ENCODE measurements around the gene CCDC27.

GRCh38 chr1:3712573-3713535 is 39.4 kb upstream of the CCDC27 start:
- TF ChIP-seq, protein P1, sequence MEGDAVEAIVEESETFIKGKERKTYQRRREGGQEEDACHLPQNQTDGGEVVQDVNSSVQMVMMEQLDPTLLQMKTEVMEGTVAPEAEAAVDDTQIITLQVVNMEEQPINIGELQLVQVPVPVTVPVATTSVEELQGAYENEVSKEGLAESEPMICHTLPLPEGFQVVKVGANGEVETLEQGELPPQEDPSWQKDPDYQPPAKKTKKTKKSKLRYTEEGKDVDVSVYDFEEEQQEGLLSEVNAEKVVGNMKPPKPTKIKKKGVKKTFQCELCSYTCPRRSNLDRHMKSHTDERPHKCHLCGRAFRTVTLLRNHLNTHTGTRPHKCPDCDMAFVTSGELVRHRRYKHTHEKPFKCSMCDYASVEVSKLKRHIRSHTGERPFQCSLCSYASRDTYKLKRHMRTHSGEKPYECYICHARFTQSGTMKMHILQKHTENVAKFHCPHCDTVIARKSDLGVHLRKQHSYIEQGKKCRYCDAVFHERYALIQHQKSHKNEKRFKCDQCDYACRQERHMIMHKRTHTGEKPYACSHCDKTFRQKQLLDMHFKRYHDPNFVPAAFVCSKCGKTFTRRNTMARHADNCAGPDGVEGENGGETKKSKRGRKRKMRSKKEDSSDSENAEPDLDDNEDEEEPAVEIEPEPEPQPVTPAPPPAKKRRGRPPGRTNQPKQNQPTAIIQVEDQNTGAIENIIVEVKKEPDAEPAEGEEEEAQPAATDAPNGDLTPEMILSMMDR (IDR thresholded peaks at IDR 0.05; ENCODE audit: insufficient read depth, low read length): no peak
- TF ChIP-seq POLR2AphosphoS5 (IDR thresholded peaks at IDR 0.05; ENCODE audit: low read depth) (no peak), SPI1 (IDR thresholded peaks at IDR 0.05; ENCODE audit: borderline replicate concordance, low read depth) (no peak)
- TF ChIP-seq, protein P2, sequence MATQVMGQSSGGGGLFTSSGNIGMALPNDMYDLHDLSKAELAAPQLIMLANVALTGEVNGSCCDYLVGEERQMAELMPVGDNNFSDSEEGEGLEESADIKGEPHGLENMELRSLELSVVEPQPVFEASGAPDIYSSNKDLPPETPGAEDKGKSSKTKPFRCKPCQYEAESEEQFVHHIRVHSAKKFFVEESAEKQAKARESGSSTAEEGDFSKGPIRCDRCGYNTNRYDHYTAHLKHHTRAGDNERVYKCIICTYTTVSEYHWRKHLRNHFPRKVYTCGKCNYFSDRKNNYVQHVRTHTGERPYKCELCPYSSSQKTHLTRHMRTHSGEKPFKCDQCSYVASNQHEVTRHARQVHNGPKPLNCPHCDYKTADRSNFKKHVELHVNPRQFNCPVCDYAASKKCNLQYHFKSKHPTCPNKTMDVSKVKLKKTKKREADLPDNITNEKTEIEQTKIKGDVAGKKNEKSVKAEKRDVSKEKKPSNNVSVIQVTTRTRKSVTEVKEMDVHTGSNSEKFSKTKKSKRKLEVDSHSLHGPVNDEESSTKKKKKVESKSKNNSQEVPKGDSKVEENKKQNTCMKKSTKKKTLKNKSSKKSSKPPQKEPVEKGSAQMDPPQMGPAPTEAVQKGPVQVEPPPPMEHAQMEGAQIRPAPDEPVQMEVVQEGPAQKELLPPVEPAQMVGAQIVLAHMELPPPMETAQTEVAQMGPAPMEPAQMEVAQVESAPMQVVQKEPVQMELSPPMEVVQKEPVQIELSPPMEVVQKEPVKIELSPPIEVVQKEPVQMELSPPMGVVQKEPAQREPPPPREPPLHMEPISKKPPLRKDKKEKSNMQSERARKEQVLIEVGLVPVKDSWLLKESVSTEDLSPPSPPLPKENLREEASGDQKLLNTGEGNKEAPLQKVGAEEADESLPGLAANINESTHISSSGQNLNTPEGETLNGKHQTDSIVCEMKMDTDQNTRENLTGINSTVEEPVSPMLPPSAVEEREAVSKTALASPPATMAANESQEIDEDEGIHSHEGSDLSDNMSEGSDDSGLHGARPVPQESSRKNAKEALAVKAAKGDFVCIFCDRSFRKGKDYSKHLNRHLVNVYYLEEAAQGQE (IDR thresholded peaks at IDR 0.05; ENCODE audit: insufficient replicate concordance, low read depth): no peak

Measured in HL-60 (cell line).